Prostate gland (tissue), 2 donors: Measurements from ENCODE around the gene ENOSF1.

Experiments used
- POLR2A ChIP-seq: fragments of 450-650 bp; IDR thresholded peaks from one replicate; pipeline ENCODE4 v1.6.1; 2016; ENCODE audit warnings: antibody characterized with exemption, mild to moderate bottlenecking
- TF ChIP-seq, protein P1 (sequence below), 4 experiments: fragments of 200-600 bp in 2 of 4; fragments of 450-650 bp in 2 of 4; sonication (generic) in 2 of 4; IDR thresholded peaks; 1 replicate in 3 of 4; 2 replicates in 1 of 4; pipeline ENCODE4 v1.5.1; 2016 to 2019; ENCODE audit warnings: antibody characterized with exemption in 4 of 4, mild to moderate bottlenecking in 2 of 4, moderate library complexity in 2 of 4

DNA sequence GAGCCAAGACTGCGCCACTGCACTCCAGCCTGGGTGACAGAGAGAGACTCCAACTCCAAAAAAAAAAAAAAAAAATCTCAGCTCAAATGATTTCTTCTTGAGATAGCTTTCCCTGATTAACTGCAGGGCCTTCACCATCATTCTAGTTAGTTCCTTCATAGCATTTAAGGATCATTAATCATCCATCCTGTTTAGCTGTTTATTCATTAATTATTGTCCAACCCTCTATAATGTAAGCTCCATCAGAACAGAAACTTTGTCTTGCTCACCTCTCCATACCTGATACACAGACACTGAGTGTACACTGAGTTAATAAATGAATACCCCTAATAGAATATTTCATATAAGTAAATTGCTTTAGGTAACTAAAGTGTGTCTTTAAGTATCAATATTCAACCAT lies 42.2 kb upstream of the ENOSF1 start:
- TF ChIP-seq, protein P1, sequence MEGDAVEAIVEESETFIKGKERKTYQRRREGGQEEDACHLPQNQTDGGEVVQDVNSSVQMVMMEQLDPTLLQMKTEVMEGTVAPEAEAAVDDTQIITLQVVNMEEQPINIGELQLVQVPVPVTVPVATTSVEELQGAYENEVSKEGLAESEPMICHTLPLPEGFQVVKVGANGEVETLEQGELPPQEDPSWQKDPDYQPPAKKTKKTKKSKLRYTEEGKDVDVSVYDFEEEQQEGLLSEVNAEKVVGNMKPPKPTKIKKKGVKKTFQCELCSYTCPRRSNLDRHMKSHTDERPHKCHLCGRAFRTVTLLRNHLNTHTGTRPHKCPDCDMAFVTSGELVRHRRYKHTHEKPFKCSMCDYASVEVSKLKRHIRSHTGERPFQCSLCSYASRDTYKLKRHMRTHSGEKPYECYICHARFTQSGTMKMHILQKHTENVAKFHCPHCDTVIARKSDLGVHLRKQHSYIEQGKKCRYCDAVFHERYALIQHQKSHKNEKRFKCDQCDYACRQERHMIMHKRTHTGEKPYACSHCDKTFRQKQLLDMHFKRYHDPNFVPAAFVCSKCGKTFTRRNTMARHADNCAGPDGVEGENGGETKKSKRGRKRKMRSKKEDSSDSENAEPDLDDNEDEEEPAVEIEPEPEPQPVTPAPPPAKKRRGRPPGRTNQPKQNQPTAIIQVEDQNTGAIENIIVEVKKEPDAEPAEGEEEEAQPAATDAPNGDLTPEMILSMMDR (IDR thresholded peaks at IDR 0.05) = no peak
- no peak for TF ChIP-seq POLR2A
